H1 (cell line): ENCODE results near the gene PDZRN4.

Experiments
- POLR2A ChIP-seq, 2 experiments: IDR thresholded peaks; 1 replicate in 1 of 2; 2 replicates in 1 of 2; pipeline ENCODE4 v1.6.1; 2011; ENCODE audit warnings: low read depth in 2 of 2, low read length in 2 of 2, mild to moderate bottlenecking in 2 of 2; ENCODE audit errors: control extremely low read depth in 1 of 2
- POU5F1 ChIP-seq: IDR thresholded peaks from 2 replicates; pipeline ENCODE4 v1.6.1; 2011; ENCODE audit warnings: low read depth, mild to moderate bottlenecking, low read length, moderate library complexity

GRCh38 chr12:41418586-41418985, 230.5 kb downstream of the PDZRN4 start:
- TF ChIP-seq POLR2A (IDR thresholded peaks at IDR 0.05; ENCODE audit: control extremely low read depth in 1 of 2, low read depth in 2 of 2, low read length in 2 of 2) (no peak), POU5F1 (no peak)
